HG02759 (cell line): ENCODE data around the gene RPL34.
"Not testable (repeated sequence)": the region's sequence is repeated elsewhere in the genome, so short reads cannot be mapped to it uniquely, and the experiment has no call there.

Experiments
- ATAC-seq: cut with Tn5 transposase; IDR thresholded peaks from one replicate; pipeline ENCODE4 v1.9.1; 2021; ENCODE audit warnings: mild to moderate bottlenecking, moderate library complexity; ENCODE audit not compliant: unreplicated experiment

RPL34 gene

GRCh38 chr4:108620101-108620932, at the start of gene RPL34:
Gene RPL34 (plus strand): TSS chr4:108620576. CDS start chr4:108621960, 1,384 bp downstream.
- peak; percentile 100 for ATAC-seq

GRCh38 chr4:108570993-108571569, 49.3 kb upstream of the RPL34 start:
- no peak for ATAC-seq

- ATAC-seq: no peak
Measured at GRCh38 chr4:108574402-108574801, 46.0 kb upstream of the RPL34 start.

GRCh38 chr4:108581083-108581482, 39.3 kb upstream of the RPL34 start:
- no peak for ATAC-seq

GRCh38 chr4:108586778-108587177, 33.6 kb upstream of the RPL34 start:
- no peak for ATAC-seq

GRCh38 chr4:108588878-108589277, 31.5 kb upstream of the RPL34 start:
- no peak for ATAC-seq

GRCh38 chr4:108589961-108590360, 30.4 kb upstream of the RPL34 start:
- ATAC-seq: no peak

GRCh38 chr4:108590776-108591175, 29.6 kb upstream of the RPL34 start:
- no peak for ATAC-seq

GRCh38 chr4:108592674-108592986, 27.7 kb upstream of the RPL34 start:
- no peak for ATAC-seq

- not testable (repeated sequence) for ATAC-seq
Measured at GRCh38 chr4:108594296-108594695, 26.1 kb upstream of the RPL34 start.

GRCh38 chr4:108596344-108596743, 24.0 kb upstream of the RPL34 start:
- no peak for ATAC-seq

GRCh38 chr4:108601106-108601505, 19.3 kb upstream of the RPL34 start:
- no peak for ATAC-seq

- no peak for ATAC-seq
Measured at GRCh38 chr4:108601532-108601931, 18.8 kb upstream of the RPL34 start.

GRCh38 chr4:108602163-108602562, 18.2 kb upstream of the RPL34 start:
- ATAC-seq: no peak

GRCh38 chr4:108607079-108607815, 13.1 kb upstream of the RPL34 start:
- no peak for ATAC-seq

- no peak for ATAC-seq
Measured at GRCh38 chr4:108611365-108611764, 9.0 kb upstream of the RPL34 start.

GRCh38 chr4:108612365-108612764, 8.0 kb upstream of the RPL34 start:
- ATAC-seq: no peak

GRCh38 chr4:108619372-108620100, 840 bp upstream of the RPL34 start:
- peak; percentile 7 for ATAC-seq

- ATAC-seq: no peak
Measured at GRCh38 chr4:108620933-108621905, 843 bp downstream of the RPL34 start.

GRCh38 chr4:108622022-108622421, 1.6 kb downstream of the RPL34 start:
- no peak for ATAC-seq
